ENCODE measurements around the gene FNDC3A. TPM values are rescaled to one million over a fixed set of nuclear protein-coding genes. Genes with fewer than 3 reads are reported as not detected.

Gene FNDC3A
- polyA plus RNA-seq, 1 of the 3 experiments (the other 2 are of a cell fraction) = 27.7 TPM

- H3K36me3 ChIP-seq (replicated peaks in 1 of 2; ENCODE audit: control insufficient read depth in 1 of 2, insufficient read depth in 2 of 2, low read length in 1 of 2) = peaks cover 0 to 47% of the 10 kb centered on the region in 2 experiments
- H4K20me1 ChIP-seq (ENCODE audit: insufficient read depth) = no peaks in the 10 kb centered on the region
- H3K9me3 ChIP-seq = no peaks in the 10 kb centered on the region
- ChIA-PET CTCF (no interaction called here), POLR2A (no interaction called here)
- DNase-seq = no peak
- H3K4me1 ChIP-seq (ENCODE audit: control insufficient read depth in 1 of 2, insufficient read depth in 2 of 2, low read depth in 1 of 2, low read length in 1 of 2) = no peaks in the 10 kb centered on the region; a peak in 1 of 4 replicates
- H2AFZ ChIP-seq (ENCODE audit: low read depth) = no peak overlapping the region
- H3K4me2 ChIP-seq = no peak overlapping the region
- peaks cover 15% of the 10 kb centered on the region for H3F3A ChIP-seq (replicated peaks; ENCODE audit: insufficient read depth)
- H3K27me3 ChIP-seq (ENCODE audit: insufficient read depth) = no peaks in the 10 kb centered on the region
- WGBS (ENCODE audit: low lambda C conversion rate) = 90% methylated on average over 3 of the region's 3 CpGs
- no peak for TF ChIP-seq SMC3 (IDR thresholded peaks at IDR 0.05; ENCODE audit: low read depth, low read length)
- TF ChIP-seq JUND (IDR thresholded peaks at IDR 0.05) = no peak
- TF ChIP-seq TCF12 (IDR thresholded peaks at IDR 0.05) = no peak
- no peak for TF ChIP-seq YY1 (IDR thresholded peaks at IDR 0.05; ENCODE audit: low read depth)
- no peak for TF ChIP-seq MEF2A (IDR thresholded peaks at IDR 0.05; ENCODE audit: borderline replicate concordance, low read depth)
- no peak for TF ChIP-seq RFX5 (IDR thresholded peaks at IDR 0.05; ENCODE audit: low read length)
- peaks cover 77% of the 10 kb centered on the region for H3K79me2 ChIP-seq (ENCODE audit: insufficient read depth)
- no peak overlapping the region for H3K27ac ChIP-seq (ENCODE audit: low read depth in 2 of 2, low read length in 1 of 2)
- H3K4me3 ChIP-seq (ENCODE audit: low read depth in 2 of 2, low read length in 1 of 2) = no peak overlapping the region
- H3K9ac ChIP-seq = no peak overlapping the region
- no peaks in the 10 kb centered on the region for H3K9me2 ChIP-seq
These were observed 65.2 kb downstream of the FNDC3A start for GRCh38 chr13:49040872-49041271.

- Histone ChIP-seq H3K9me3 (no peaks in the 10 kb centered on the region), H3F3A (replicated peaks; ENCODE audit: insufficient read depth) (peaks cover 31% of the 10 kb centered on the region), H3K36me3 (replicated peaks in 1 of 2; ENCODE audit: control insufficient read depth in 1 of 2, insufficient read depth in 2 of 2, low read length in 1 of 2) (peaks cover 0 to 42% of the 10 kb centered on the region in 2 experiments), H3K27ac (ENCODE audit: low read depth in 2 of 2, low read length in 1 of 2) (no peak overlapping the region), H3K4me2 (no peak overlapping the region), H3K79me2 (ENCODE audit: insufficient read depth) (peaks cover 75% of the 10 kb centered on the region), H2AFZ (ENCODE audit: low read depth) (no peak overlapping the region), H4K20me1 (ENCODE audit: insufficient read depth) (0 out of 2 replicates have a peak, but pooled peaks cover 2% of the 10 kb centered on the region), H3K4me1 (ENCODE audit: control insufficient read depth in 1 of 2, insufficient read depth in 2 of 2, low read depth in 1 of 2, low read length in 1 of 2) (no peaks in the 10 kb centered on the region; a peak in 1 of 4 replicates), H3K4me3 (ENCODE audit: low read depth in 2 of 2, low read length in 1 of 2) (no peak overlapping the region), H3K9ac (no peak overlapping the region), H3K9me2 (no peaks in the 10 kb centered on the region), H3K27me3 (ENCODE audit: insufficient read depth) (no peaks in the 10 kb centered on the region)
- 84% methylated on average over 2 of the region's 2 CpGs for WGBS (ENCODE audit: low lambda C conversion rate)
- TF ChIP-seq GATA2 (CRISPR knock-in tag; IDR thresholded peaks at IDR 0.05) = no peak
- no peak for TF ChIP-seq YY1 (IDR thresholded peaks at IDR 0.05; ENCODE audit: low read depth)
- no peak for TF ChIP-seq MAX (IDR thresholded peaks at IDR 0.05; ENCODE audit: low read depth)
- no peak for TF ChIP-seq SMC3 (IDR thresholded peaks at IDR 0.05; ENCODE audit: low read depth, low read length)
- TF ChIP-seq JUND (IDR thresholded peaks at IDR 0.05) = no peak
- TF ChIP-seq MEF2A (IDR thresholded peaks at IDR 0.05; ENCODE audit: borderline replicate concordance, low read depth) = no peak
- no peak for TF ChIP-seq PBX3 (IDR thresholded peaks at IDR 0.05)
- TF ChIP-seq ZBTB33 (IDR thresholded peaks at IDR 0.05; ENCODE audit: borderline replicate concordance, low read depth) = no peak
- TF ChIP-seq GABPA (IDR thresholded peaks at IDR 0.05; ENCODE audit: low read depth) = no peak
- TF ChIP-seq TAF1 (IDR thresholded peaks at IDR 0.05; ENCODE audit: borderline replicate concordance, low read depth, low read length) = no peak
- no peak for TF ChIP-seq POLR2AphosphoS5 (IDR thresholded peaks at IDR 0.05; ENCODE audit: low read depth, low read length)
- DNase-seq = no peak
- ChIA-PET POLR2A (no interaction called here), CTCF (no interaction called here)
These were observed 66.8 kb downstream of the FNDC3A start for GRCh38 chr13:49042476-49042875.

Data from SK-N-SH (cell line).